ENCODE measurements around the gene STRA6.

DNA sequence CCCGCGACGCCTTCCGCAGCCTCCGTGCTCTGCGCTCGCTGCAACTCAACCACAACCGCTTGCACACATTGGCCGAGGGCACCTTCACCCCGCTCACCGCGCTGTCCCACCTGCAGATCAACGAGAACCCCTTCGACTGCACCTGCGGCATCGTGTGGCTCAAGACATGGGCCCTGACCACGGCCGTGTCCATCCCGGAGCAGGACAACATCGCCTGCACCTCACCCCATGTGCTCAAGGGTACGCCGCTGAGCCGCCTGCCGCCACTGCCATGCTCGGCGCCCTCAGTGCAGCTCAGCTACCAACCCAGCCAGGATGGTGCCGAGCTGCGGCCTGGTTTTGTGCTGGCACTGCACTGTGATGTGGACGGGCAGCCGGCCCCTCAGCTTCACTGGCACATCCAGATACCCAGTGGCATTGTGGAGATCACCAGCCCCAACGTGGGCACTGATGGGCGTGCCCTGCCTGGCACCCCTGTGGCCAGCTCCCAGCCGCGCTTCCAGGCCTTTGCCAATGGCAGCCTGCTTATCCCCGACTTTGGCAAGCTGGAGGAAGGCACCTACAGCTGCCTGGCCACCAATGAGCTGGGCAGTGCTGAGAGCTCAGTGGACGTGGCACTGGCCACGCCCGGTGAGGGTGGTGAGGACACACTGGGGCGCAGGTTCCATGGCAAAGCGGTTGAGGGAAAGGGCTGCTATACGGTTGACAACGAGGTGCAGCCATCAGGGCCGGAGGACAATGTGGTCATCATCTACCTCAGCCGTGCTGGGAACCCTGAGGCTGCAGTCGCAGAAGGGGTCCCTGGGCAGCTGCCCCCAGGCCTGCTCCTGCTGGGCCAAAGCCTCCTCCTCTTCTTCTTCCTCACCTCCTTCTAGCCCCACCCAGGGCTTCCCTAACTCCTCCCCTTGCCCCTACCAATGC lies 27.1 kb downstream of the STRA6 start:
- TF ChIP-seq POLR2A (IDR thresholded peaks at IDR 0.05): no peak
- TF ChIP-seq, protein P1, sequence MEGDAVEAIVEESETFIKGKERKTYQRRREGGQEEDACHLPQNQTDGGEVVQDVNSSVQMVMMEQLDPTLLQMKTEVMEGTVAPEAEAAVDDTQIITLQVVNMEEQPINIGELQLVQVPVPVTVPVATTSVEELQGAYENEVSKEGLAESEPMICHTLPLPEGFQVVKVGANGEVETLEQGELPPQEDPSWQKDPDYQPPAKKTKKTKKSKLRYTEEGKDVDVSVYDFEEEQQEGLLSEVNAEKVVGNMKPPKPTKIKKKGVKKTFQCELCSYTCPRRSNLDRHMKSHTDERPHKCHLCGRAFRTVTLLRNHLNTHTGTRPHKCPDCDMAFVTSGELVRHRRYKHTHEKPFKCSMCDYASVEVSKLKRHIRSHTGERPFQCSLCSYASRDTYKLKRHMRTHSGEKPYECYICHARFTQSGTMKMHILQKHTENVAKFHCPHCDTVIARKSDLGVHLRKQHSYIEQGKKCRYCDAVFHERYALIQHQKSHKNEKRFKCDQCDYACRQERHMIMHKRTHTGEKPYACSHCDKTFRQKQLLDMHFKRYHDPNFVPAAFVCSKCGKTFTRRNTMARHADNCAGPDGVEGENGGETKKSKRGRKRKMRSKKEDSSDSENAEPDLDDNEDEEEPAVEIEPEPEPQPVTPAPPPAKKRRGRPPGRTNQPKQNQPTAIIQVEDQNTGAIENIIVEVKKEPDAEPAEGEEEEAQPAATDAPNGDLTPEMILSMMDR (IDR thresholded peaks at IDR 0.05): no peak
